Measurements from ENCODE around the gene EPB41L4B. TPM values are rescaled to one million over a fixed set of nuclear protein-coding genes. Genes with fewer than 3 reads are reported as not detected.

EPB41L4B gene
- total and polyA plus RNA-seq, 2 of the 4 experiments (the other 2 are of a cell fraction), result 0.36 to 0.54 TPM

GRCh38 chr9:109138421-109138820, 182.4 kb downstream of the EPB41L4B start:
- no peak overlapping the region for H2AK9ac ChIP-seq (replicated peaks; ENCODE audit: low read depth, low read length, poor library complexity)
- no peak overlapping the region for H3K9ac ChIP-seq (ENCODE audit: low read depth, low read length)
- H2BK120ac ChIP-seq (ENCODE audit: low read depth, low read length), result no peak overlapping the region
- H2BK5ac ChIP-seq (ENCODE audit: low read depth, low read length, poor library complexity, severe bottlenecking), result no peak overlapping the region
- no peak overlapping the region for H3K4me3 ChIP-seq (ENCODE audit: insufficient read depth, low read depth, low read length)
- no TSS peak for BruUV-seq (replicated peaks)
- H3K4me2 ChIP-seq (ENCODE audit: low read depth, low read length), result no peak overlapping the region
- POLR2A ChIA-PET (ENCODE audit: unreplicated experiment), result no interaction called here
- in situ Hi-C loops (cut with MboI; ENCODE audit: low sequenced_read_pairs), result no loop called here
- no peaks in the 10 kb centered on the region for H3K9me3 ChIP-seq (ENCODE audit: control insufficient read depth, insufficient read depth, low read length)
- no peaks in the 10 kb centered on the region for H3K36me3 ChIP-seq (ENCODE audit: control insufficient read depth, insufficient read depth, low read length)
- H2AFZ ChIP-seq (replicated peaks; ENCODE audit: low read length, poor library complexity), result no peak overlapping the region
- no peaks in the 10 kb centered on the region for H3K9me1 ChIP-seq (ENCODE audit: insufficient read depth, low read length)
- no peaks in the 10 kb centered on the region for H3K4me1 ChIP-seq (ENCODE audit: control insufficient read depth, insufficient read depth, low read length)
- intact Hi-C loops (cut with micrococcal nuclease), result no loop called here
- H3K27ac ChIP-seq (ENCODE audit: insufficient read depth, low read length), result no peak overlapping the region
- no peaks in the 10 kb centered on the region for H4K20me1 ChIP-seq (ENCODE audit: insufficient read depth, low read length)
- TF ChIP-seq MXI1 (IDR thresholded peaks at IDR 0.05; ENCODE audit: borderline replicate concordance, low read depth, low read length) (no peak), CTCF (conservative IDR thresholded peaks at IDR 0.05; ENCODE audit: low read depth, low read length) (no peak), NFE2L2 (IDR thresholded peaks at IDR 0.05; ENCODE audit: low read depth, low read length) (no peak), RAD21 (IDR thresholded peaks at IDR 0.05; ENCODE audit: low read length) (no peak), CHD1 (IDR thresholded peaks at IDR 0.05; ENCODE audit: low read depth, low read length) (no peak)
- TF ChIP-seq, protein P1, sequence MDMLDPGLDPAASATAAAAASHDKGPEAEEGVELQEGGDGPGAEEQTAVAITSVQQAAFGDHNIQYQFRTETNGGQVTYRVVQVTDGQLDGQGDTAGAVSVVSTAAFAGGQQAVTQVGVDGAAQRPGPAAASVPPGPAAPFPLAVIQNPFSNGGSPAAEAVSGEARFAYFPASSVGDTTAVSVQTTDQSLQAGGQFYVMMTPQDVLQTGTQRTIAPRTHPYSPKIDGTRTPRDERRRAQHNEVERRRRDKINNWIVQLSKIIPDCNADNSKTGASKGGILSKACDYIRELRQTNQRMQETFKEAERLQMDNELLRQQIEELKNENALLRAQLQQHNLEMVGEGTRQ (IDR thresholded peaks at IDR 0.05; ENCODE audit: low read depth, low read length), result no peak
- TF ChIP-seq, protein P2, sequence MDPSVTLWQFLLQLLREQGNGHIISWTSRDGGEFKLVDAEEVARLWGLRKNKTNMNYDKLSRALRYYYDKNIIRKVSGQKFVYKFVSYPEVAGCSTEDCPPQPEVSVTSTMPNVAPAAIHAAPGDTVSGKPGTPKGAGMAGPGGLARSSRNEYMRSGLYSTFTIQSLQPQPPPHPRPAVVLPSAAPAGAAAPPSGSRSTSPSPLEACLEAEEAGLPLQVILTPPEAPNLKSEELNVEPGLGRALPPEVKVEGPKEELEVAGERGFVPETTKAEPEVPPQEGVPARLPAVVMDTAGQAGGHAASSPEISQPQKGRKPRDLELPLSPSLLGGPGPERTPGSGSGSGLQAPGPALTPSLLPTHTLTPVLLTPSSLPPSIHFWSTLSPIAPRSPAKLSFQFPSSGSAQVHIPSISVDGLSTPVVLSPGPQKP (IDR thresholded peaks at IDR 0.05; ENCODE audit: borderline replicate concordance, low read depth, low read length), result no peak
- H3K18ac ChIP-seq (ENCODE audit: low read depth, low read length), result no peak overlapping the region
- H4K5ac ChIP-seq (ENCODE audit: low read depth, low read length), result no peak overlapping the region
- no peak overlapping the region for H2BK20ac ChIP-seq (ENCODE audit: low read depth, low read length)
- H2BK15ac ChIP-seq (ENCODE audit: low read depth, low read length), result no peak overlapping the region
- no peak overlapping the region for H3K56ac ChIP-seq (ENCODE audit: extremely low read depth, insufficient read depth, low read length)
- no peak overlapping the region for H3K4ac ChIP-seq (ENCODE audit: low read depth, low read length)
- no peak overlapping the region for H4K8ac ChIP-seq (ENCODE audit: low read depth in 2 of 2, low read length in 2 of 2)
- H2AK5ac ChIP-seq (ENCODE audit: low read depth, low read length), result no peak overlapping the region
- H3K23ac ChIP-seq (ENCODE audit: low read depth, low read length), result no peak overlapping the region
- no peak overlapping the region for H4K91ac ChIP-seq (ENCODE audit: insufficient read depth, low read depth, low read length)
- no peak overlapping the region for H3K14ac ChIP-seq (replicated peaks; ENCODE audit: low read depth, low read length)
- no CpG with 5 or more reads among the region's 2 CpGs for WGBS, 2 experiments (ENCODE audit: extremely low coverage in 2 of 2, insufficient read length in 1 of 2)
- ATAC-seq (ENCODE audit: low read depth) (no peak), DNase-seq (no peak)
- no peaks in the 10 kb centered on the region for H3K79me1 ChIP-seq (ENCODE audit: low read depth in 1 of 2, low read length in 2 of 2)
- dilution Hi-C loops (cut with HindIII; ENCODE audit: low sequenced_read_pairs, unreplicated experiment), result no loop called here
- peaks cover 8% of the 10 kb centered on the region for H3K27me3 ChIP-seq (ENCODE audit: control insufficient read depth, insufficient read depth, low read length)
- CTCF ChIA-PET, result no interaction called here

Data from IMR-90 (cell line).